ENCODE measurements around the gene TAGLN2. TPM values are rescaled to one million over a fixed set of nuclear protein-coding genes. Genes with fewer than 3 reads are reported as not detected.

TAGLN2 gene
- total RNA-seq, 1 donor from 2014 or later: 442 TPM

DNA sequence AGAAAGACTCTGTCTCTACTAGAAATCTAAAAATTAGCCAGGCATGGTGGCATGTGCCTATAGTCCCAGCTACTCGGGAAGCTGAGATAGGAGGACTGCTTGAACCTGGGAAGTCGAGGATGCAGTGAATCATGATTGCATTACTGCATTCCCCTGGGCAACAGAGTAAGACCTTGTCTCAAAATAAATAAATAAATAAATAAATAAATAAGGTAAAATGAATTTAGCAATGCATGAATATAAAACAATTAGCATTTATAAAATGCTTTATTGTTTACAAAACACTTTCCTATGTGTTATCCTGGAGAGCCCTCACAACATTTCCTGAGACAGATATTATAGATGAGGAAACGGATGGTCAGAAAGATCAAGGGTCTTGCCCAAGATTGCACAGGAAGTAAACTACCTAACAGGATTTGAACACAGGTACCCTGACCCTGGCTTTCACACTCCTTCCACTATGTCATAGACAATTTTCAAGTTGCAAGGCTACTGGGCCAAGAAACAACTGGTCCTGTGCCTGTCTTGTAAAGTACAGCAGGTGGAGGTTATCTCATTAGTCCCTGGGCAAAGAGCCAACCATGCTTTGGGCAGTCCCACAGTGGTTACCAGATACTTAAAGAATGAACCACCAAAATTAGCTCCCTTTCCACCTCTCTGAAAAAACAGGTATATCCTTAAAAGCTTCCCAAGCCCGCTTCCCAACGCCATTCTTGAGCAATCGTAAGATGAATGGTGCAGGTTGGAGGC, 47.4 kb downstream of the TAGLN2 start:
- Mint-ChIP-seq H3K36me3 (ENCODE audit: low read depth) (no peaks in the 10 kb centered on the region), H3K27ac (no peak overlapping the region), H3K9me3 (no peaks in the 10 kb centered on the region), H3K4me1 (ENCODE audit: low read depth) (no peaks in the 10 kb centered on the region), H3K4me3 (no peak overlapping the region), H3K27me3 (ENCODE audit: insufficient read depth) (peaks cover 3% of the 10 kb centered on the region)
- DNase-seq (ENCODE audit: low spot score): no peak
- intact Hi-C loops (cut with micrococcal nuclease): no loop called here

DNA sequence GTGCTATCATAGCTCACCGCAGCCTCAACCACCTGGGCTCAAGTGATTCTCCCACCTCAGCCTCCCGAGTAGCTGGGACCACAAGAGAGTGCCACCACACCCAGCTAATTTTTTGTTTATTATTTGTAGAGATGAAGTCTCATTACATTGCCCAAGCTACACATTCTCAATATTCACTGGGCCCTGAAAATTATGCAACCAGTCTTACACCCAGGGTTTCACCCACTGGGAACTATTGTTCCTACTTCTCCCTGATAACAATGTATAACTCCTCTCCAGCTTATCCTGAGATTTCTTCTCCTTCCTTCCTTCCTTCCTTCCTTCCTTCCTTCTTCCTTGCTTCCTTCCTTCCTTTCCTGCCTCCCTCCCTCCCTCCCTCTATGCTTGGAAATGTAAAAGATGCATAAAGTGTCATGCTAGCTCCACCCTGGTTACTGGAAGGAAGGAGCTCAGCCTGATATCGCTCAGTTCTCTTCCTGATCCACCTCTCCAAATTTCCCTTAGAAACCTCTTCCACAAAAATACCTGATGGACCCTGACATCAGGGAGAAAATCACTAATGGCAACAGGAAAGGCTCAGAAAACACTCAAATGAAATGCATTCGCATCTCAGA, 51.7 kb downstream of the TAGLN2 start:
- Mint-ChIP-seq H3K4me3 (no peak overlapping the region), H3K27me3 (ENCODE audit: insufficient read depth) (peaks cover 7% of the 10 kb centered on the region), H3K36me3 (ENCODE audit: low read depth) (no peaks in the 10 kb centered on the region), H3K27ac (no peak overlapping the region), H3K9me3 (no peaks in the 10 kb centered on the region), H3K4me1 (ENCODE audit: low read depth) (peaks cover 5% of the 10 kb centered on the region)
- intact Hi-C loops (cut with micrococcal nuclease): no loop called here
- no peak for DNase-seq (ENCODE audit: low spot score)

DNA sequence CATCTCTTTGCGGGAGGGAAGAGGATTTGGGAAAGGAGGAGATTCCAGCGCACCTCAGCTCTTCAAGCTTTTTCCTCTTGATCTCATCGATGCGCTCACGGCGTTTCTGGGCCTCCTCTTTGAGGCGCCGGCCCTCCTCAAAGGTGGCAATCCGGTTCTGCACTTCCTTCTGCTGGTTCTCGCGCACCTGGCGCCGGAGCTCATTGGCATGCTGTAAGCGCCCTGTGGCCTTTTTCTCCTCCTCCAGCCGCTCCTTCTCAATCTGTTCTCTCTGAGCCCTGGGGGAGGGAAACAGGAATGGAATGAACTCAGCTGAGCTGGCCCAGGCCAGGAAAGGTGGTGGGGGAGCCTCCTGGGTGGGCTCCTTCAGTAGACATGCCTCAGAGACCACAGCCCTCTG, 52.4 kb downstream of the TAGLN2 start:
- no peaks in the 10 kb centered on the region for H3K9me3 Mint-ChIP-seq
- DNase-seq (ENCODE audit: low spot score): no peak
- intact Hi-C loops (cut with micrococcal nuclease): no loop called here
- no peak overlapping the region for H3K27ac Mint-ChIP-seq
- H3K27me3 Mint-ChIP-seq (ENCODE audit: insufficient read depth): peaks cover 7% of the 10 kb centered on the region
- peaks cover 5% of the 10 kb centered on the region for H3K4me1 Mint-ChIP-seq (ENCODE audit: low read depth)
- H3K4me3 Mint-ChIP-seq: no peak overlapping the region
- no peaks in the 10 kb centered on the region for H3K36me3 Mint-ChIP-seq (ENCODE audit: low read depth)

DNA sequence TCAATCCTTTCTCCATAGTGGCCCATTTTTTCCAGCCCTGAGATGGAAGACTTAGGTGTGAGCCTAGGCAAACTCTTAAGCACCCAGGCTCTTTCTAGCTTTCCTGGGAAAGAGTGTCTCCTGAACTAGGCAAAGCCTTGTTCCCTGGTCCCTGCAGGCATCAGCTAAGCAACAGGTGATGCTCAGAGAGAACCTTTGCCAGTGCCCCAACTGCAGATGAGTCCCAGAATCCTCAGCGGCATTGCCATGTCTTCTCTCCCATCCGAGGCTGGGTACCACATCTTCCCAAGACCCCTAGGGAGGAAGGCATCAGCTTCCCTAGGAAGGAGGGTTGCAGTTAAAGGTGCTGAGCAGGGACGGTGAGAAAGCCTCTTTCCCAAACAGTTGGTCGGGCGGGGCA, 54.6 kb downstream of the TAGLN2 start:
- Mint-ChIP-seq H3K9me3 (no peaks in the 10 kb centered on the region), H3K4me3 (no peak overlapping the region), H3K27ac (no peak overlapping the region), H3K4me1 (ENCODE audit: low read depth) (peaks cover 17% of the 10 kb centered on the region), H3K27me3 (ENCODE audit: insufficient read depth) (peaks cover 11% of the 10 kb centered on the region), H3K36me3 (ENCODE audit: low read depth) (no peaks in the 10 kb centered on the region)
- no peak for DNase-seq (ENCODE audit: low spot score)
- intact Hi-C loops (cut with micrococcal nuclease): no loop called here

DNA sequence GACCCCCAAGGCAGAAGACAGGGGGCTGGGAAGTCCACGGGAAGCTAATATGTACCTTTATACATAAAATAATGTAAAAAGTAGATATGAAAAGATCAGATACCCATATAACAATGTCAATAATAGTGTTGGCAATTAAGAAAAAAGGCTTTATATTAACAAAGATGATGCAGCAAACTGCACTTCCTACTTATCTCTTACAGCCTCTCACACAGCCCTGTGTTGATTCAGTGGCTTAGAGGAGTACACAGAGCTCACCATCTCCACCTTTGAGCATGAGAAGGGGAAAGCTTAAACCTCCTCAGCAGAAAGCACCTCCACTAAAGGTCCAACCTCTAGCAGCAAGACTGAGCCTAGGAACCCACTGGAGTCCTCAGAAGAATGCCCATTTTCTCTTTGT, 55.7 kb downstream of the TAGLN2 start:
- Mint-ChIP-seq H3K27me3 (ENCODE audit: insufficient read depth) (peaks cover 16% of the 10 kb centered on the region), H3K4me3 (no peak overlapping the region), H3K9me3 (no peaks in the 10 kb centered on the region), H3K36me3 (ENCODE audit: low read depth) (no peaks in the 10 kb centered on the region), H3K27ac (no peak overlapping the region), H3K4me1 (ENCODE audit: low read depth) (peaks cover 17% of the 10 kb centered on the region)
- intact Hi-C loops (cut with micrococcal nuclease): no loop called here
- no peak for DNase-seq (ENCODE audit: low spot score)

DNA sequence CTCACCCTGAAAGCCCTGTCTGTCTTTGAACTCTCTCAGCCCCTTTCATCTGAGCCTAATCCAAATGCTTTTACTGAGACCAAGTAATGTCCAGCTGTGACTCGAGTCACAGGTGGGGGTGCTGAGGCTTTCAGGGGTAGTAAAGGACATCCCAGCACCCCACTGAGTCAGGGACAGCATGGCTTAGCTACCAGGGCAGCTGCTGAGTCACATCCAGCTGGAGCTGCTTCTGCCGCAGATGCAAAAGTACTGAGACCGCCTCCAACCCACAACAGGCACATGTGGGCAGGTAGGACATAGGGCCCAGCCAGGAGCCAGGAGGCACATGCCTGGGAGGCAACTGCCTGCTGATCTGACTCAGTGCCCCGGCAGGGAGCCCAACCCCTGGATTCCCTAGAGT, 56.1 kb downstream of the TAGLN2 start:
- no peak for DNase-seq (ENCODE audit: low spot score)
- Mint-ChIP-seq H3K27ac (no peak overlapping the region), H3K4me1 (ENCODE audit: low read depth) (peaks cover 17% of the 10 kb centered on the region), H3K36me3 (ENCODE audit: low read depth) (no peaks in the 10 kb centered on the region), H3K9me3 (no peaks in the 10 kb centered on the region), H3K27me3 (ENCODE audit: insufficient read depth) (peaks cover 19% of the 10 kb centered on the region), H3K4me3 (no peak overlapping the region)
- intact Hi-C loops (cut with micrococcal nuclease): no loop called here

DNA sequence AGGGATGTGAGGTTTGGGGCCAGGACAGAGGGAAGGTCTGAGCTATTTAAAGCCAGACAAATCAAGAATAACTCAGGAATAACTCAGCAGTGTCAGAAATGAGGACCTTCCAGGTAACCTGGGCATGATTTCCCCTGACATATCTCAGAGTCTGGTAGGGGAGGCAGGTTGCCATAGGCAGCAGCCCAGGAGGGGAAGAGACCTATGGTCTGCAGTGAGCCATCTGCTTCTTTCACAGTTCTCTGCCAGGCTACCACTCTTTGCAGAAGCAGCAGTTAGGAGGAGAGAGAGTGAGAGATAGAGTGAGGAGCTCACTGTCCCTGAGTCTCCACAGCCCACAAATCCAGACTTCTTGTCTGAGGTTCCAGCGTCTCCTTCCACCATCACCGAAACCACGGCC, 56.5 kb downstream of the TAGLN2 start:
- DNase-seq (ENCODE audit: low spot score): no peak
- H3K4me3 Mint-ChIP-seq: no peak overlapping the region

More for the DNA sequence above, 56.5 kb downstream of the TAGLN2 start:
- intact Hi-C loops (cut with micrococcal nuclease): no loop called here
- Mint-ChIP-seq H3K36me3 (ENCODE audit: low read depth) (no peaks in the 10 kb centered on the region), H3K9me3 (no peaks in the 10 kb centered on the region), H3K27me3 (ENCODE audit: insufficient read depth) (peaks cover 21% of the 10 kb centered on the region), H3K4me1 (ENCODE audit: low read depth) (peaks cover 17% of the 10 kb centered on the region), H3K27ac (no peak overlapping the region)

Other genes with a start within 250 kb of the TAGLN2 start
- gene CRP, start 210.9 kb downstream of the TAGLN2 start, total RNA-seq: not detected in 2 replicates
- gene DUSP23, start 144.5 kb downstream of the TAGLN2 start, total RNA-seq: 22.4 and 23.4 TPM in 2 replicates
- gene FCRL6, start 123.1 kb downstream of the TAGLN2 start, total RNA-seq: not detected in 2 replicates
- gene SLAMF8, start 98.6 kb downstream of the TAGLN2 start, total RNA-seq: 0.49 and 0.69 TPM in 2 replicates
- not detected in 2 replicates for gene VSIG8, start 62.9 kb downstream of the TAGLN2 start, total RNA-seq
- 0.78 and 1.7 TPM in 2 replicates for gene CFAP45, start 25.3 kb downstream of the TAGLN2 start, total RNA-seq
- gene IGSF9, start 20.1 kb upstream of the TAGLN2 start, total RNA-seq: not detected in 2 replicates
- not detected in 2 replicates for gene SLAMF9, start 28.7 kb upstream of the TAGLN2 start, total RNA-seq
- gene PIGM, start 106.5 kb upstream of the TAGLN2 start, total RNA-seq: 5.4 and 5.5 TPM in 2 replicates
- not detected in 2 replicates for gene KCNJ10, start 144.7 kb upstream of the TAGLN2 start, total RNA-seq
- not detected in 2 replicates for gene KCNJ9, start 156.0 kb upstream of the TAGLN2 start, total RNA-seq
- gene IGSF8, start 173.1 kb upstream of the TAGLN2 start, total RNA-seq: 25.5 and 26.3 TPM in 2 replicates
- not detected in 2 replicates for gene ATP1A2, start 190.3 kb upstream of the TAGLN2 start, total RNA-seq
- gene ATP1A4, start 226.1 kb upstream of the TAGLN2 start, total RNA-seq: not detected in 2 replicates

Measured in activated T-helper 1 cell treated with anti-CD3 and anti-CD28 coated beads, Interleukin-12 subunit alpha, Interleukin-12 subunit beta, Interleukin-2, Interleukin-4 antibody, amounts not matched to agents 30 ng/mL and 10 ng/mL and 1 ng/mL, durations not matched to agents 14 hours and 24 hours and 36 hours (primary cell).